AG08396 (cell line): ENCODE data around the gene GABPB1.
A peak's percentile ranks its signal among the peaks of the same experiment; 100 is the strongest.

ENCODE experiments used
- DNase-seq: peaks from one replicate; pipeline ENCODE4 v3.0.0; 2012; ENCODE audit warnings: low spot score, mixed read lengths

The GABPB1 gene

GRCh38 chr15:50344006-50344464, 11.0 kb downstream of the GABPB1 start:
- no peak for DNase-seq

GRCh38 chr15:50341616-50342136, 13.3 kb downstream of the GABPB1 start:
- no peak for DNase-seq

GRCh38 chr15:50340416-50340815, 14.6 kb downstream of the GABPB1 start:
- no peak for DNase-seq

GRCh38 chr15:50339717-50340116, 15.3 kb downstream of the GABPB1 start:
- no peak for DNase-seq

- DNase-seq: no peak
These were observed 19.7 kb downstream of the GABPB1 start for GRCh38 chr15:50335251-50335650.

- DNase-seq: no peak
These were observed 21.8 kb downstream of the GABPB1 start for GRCh38 chr15:50333229-50333628.

- DNase-seq: no peak
These were observed 24.1 kb downstream of the GABPB1 start for GRCh38 chr15:50330921-50331320.

- no peak for DNase-seq
These were observed 26.9 kb downstream of the GABPB1 start for GRCh38 chr15:50328116-50328515.

- DNase-seq: no peak
These were observed 33.3 kb downstream of the GABPB1 start for GRCh38 chr15:50321680-50322210.

- DNase-seq: no peak
These were observed 34.5 kb downstream of the GABPB1 start for GRCh38 chr15:50320504-50320903.

- DNase-seq: no peak
These were observed 36.3 kb downstream of the GABPB1 start for GRCh38 chr15:50318697-50319096.

GRCh38 chr15:50315814-50316630, 39.0 kb downstream of the GABPB1 start:
- DNase-seq: peak; percentile 17

- no peak for DNase-seq
These were observed 42.4 kb downstream of the GABPB1 start for GRCh38 chr15:50312636-50313035.

GRCh38 chr15:50307799-50308198, 47.2 kb downstream of the GABPB1 start:
- no peak for DNase-seq

GRCh38 chr15:50304836-50305235, 50.2 kb downstream of the GABPB1 start:
- no peak for DNase-seq

GRCh38 chr15:50302581-50302980, 52.4 kb downstream of the GABPB1 start:
- DNase-seq: no peak

- DNase-seq: no peak
These were observed 56.7 kb downstream of the GABPB1 start for GRCh38 chr15:50298340-50298739.

GRCh38 chr15:50295966-50296365, 59.0 kb downstream of the GABPB1 start:
- no peak for DNase-seq

GRCh38 chr15:50289749-50290148, 65.2 kb downstream of the GABPB1 start:
- DNase-seq: no peak

- no peak for DNase-seq
These were observed 67.5 kb downstream of the GABPB1 start for GRCh38 chr15:50287324-50288116.

- DNase-seq: no peak
These were observed 73.6 kb downstream of the GABPB1 start for GRCh38 chr15:50281427-50281826.

GRCh38 chr15:50280271-50280670, 74.7 kb downstream of the GABPB1 start:
- DNase-seq: no peak

GRCh38 chr15:50278496-50278895, 76.5 kb downstream of the GABPB1 start:
- no peak for DNase-seq
